Erythroblast (primary cell): ENCODE measurements around the gene PLIN4.

Experiments used
- GATA1 ChIP-seq: IDR thresholded peaks from 2 replicates; pipeline ENCODE4 v1.6.1; 2011; ENCODE audit warnings: low read depth, mild to moderate bottlenecking, control low read depth, low read length, moderate library complexity
- POLR2A ChIP-seq: IDR thresholded peaks from 2 replicates; pipeline ENCODE4 v1.6.1; 2011; ENCODE audit warnings: mild to moderate bottlenecking, low read length

- TF ChIP-seq POLR2A, result no peak
- TF ChIP-seq GATA1, result no peak
Observed at GRCh38 chr19:4523306-4524110, 5.2 kb upstream of the PLIN4 start.
